Right lobe of liver (tissue), 6 donors: ENCODE measurements around the gene EMP1. TPM values are rescaled to one million over a fixed set of nuclear protein-coding genes. Genes with fewer than 3 reads are reported as not detected.

Experiments used
- ATAC-seq, 4 donors: fragments of 200-7000 bp; cut with Tn5 transposase; one replicate each; pipeline ENCODE4 v1.9.1; 2020; ENCODE audit warnings: mild to moderate bottlenecking in 4 of 4, moderate library complexity in 4 of 4
- DNase-seq, 3 donors: peaks; one replicate each; pipeline ENCODE4 v3.0.0-alpha.2; 2020
- H3K27ac ChIP-seq, 3 donors: fragments of 200-600 bp; one replicate each; pipeline ENCODE4 v1.8.0; 2022
- H3K27me3 ChIP-seq, 2 donors: fragments of 200-600 bp; one replicate each; pipeline ENCODE4 v1.8.0; 2022
- H3K36me3 ChIP-seq, 4 donors: fragments of 200-600 bp; sonication (generic) in 1 of 4; one replicate each; pipeline versions ENCODE4 v1.5.1 to v1.8.0; 2017 to 2022; ENCODE audit warnings: control low read depth in 1 of 4
- H3K4me1 ChIP-seq, 4 donors: fragments of 200-600 bp; sonication (generic) in 1 of 4; one replicate each; pipeline versions ENCODE4 v1.5.1 to v1.8.0; 2017 to 2022; ENCODE audit warnings: control low read depth in 1 of 4
- H3K4me3 ChIP-seq, 3 donors: fragments of 200-600 bp; one replicate each; pipeline ENCODE4 v1.8.0; 2022
- H3K9me3 ChIP-seq, 4 donors: fragments of 200-600 bp; sonication (generic) in 1 of 4; one replicate each; pipeline versions ENCODE4 v1.5.1 to v1.8.0; 2017 to 2022; ENCODE audit warnings: control low read depth in 1 of 4
- CTCF ChIP-seq, 4 donors: fragments of 200-600 bp in 3 of 4; fragments of 450-650 bp in 1 of 4; IDR thresholded peaks; one replicate each; pipeline versions ENCODE4 v1.5.1 to v1.8.0; 2016 to 2022; ENCODE audit warnings: antibody characterized with exemption in 4 of 4, mild to moderate bottlenecking in 2 of 4
- POLR2A ChIP-seq: fragments of 450-650 bp; IDR thresholded peaks from one replicate; pipeline ENCODE4 v1.6.1; 2017; ENCODE audit warnings: antibody characterized with exemption, mild to moderate bottlenecking
- WGBS: methylation state at CpG from one replicate; pipeline ENCODE4 v1.1.6; 2018; ENCODE audit warnings: low coverage, low lambda C conversion rate; ENCODE audit not compliant: insufficient coverage; ENCODE audit errors: missing lambda C conversion rate; 5-methylcytosine and 5-hydroxymethylcytosine counted together
- intact Hi-C, 2 donors: fragments of 100-400 bp; cut with DNase I; formaldehyde crosslinking; loops; one replicate each; pipeline versions ENCODE4 v1.11.2 to v1.14.1; 2022
- total RNA-seq, 6 experiments: library from RNA; depleted of rRNA in 2 of 6; stranded (reverse); fragments of >200 nt in 2 of 6; fragmentation: NEBNext Ultra II Directional in 3 of 6; extraction: Animal tissue kit (Norgen Biotek cat#: 25700) in 3 of 6; gene quantifications; one replicate each; pipeline versions ENCODE4 v1.1.0 to v1.2.4, GENCODE V29; 2016 to 2023
- donor health status: DM: no; HTN: yes; CAD: no.
- donor health status: DM: no; HTN: no; CAD: no.
- donor health status: DM: no; HTN: no; CAD: no.
- donor health status: DM: no; HTN: yes; CAD: no.
- donor health status: DM: no; HTN: yes; CAD: no.

EMP1 gene
- total RNA-seq, 6 experiments from 2014 or later = 3.1 to 25.0 (median 14.5) TPM

GRCh38 chr12:13175499-13175898 is 21.0 kb upstream of the EMP1 start:
- 78% methylated on average over 4 of the region's 4 CpGs for WGBS
- Histone ChIP-seq H3K36me3 (no peaks in the 10 kb centered on the region), H3K4me1 (peaks cover 0 to 19% (median 0%) of the 10 kb centered on the region in 4 donors), H3K27ac (no peak overlapping the region), H3K4me3 (no peak overlapping the region), H3K27me3 (no peaks in the 10 kb centered on the region), H3K9me3 (no peaks in the 10 kb centered on the region)
- DNase-seq (no peak), ATAC-seq (no peak)
- intact Hi-C loops = no loop called here
- TF ChIP-seq POLR2A = no peak
- no peak for TF ChIP-seq CTCF (IDR thresholded peaks at IDR 0.05)

- Histone ChIP-seq H3K27me3 (no peaks in the 10 kb centered on the region), H3K27ac (no peak overlapping the region), H3K36me3 (no peaks in the 10 kb centered on the region), H3K4me3 (no peak overlapping the region), H3K9me3 (no peaks in the 10 kb centered on the region), H3K4me1 (peaks cover 0 to 13% (median 0%) of the 10 kb centered on the region in 4 donors)
- no peak for DNase-seq
- intact Hi-C loops = no loop called here
- TF ChIP-seq CTCF (IDR thresholded peaks at IDR 0.05) = no peak
- TF ChIP-seq POLR2A = no peak
- ATAC-seq = no peak
- 81% methylated on average over 2 of the region's 4 CpGs for WGBS
Measured at GRCh38 chr12:13176256-13176655, 20.3 kb upstream of the EMP1 start.

GRCh38 chr12:13177373-13177772 is 19.2 kb upstream of the EMP1 start:
- 70% methylated on average over 4 of the region's 4 CpGs for WGBS

GRCh38 chr12:13177906-13178305 is 18.6 kb upstream of the EMP1 start:
- H3K36me3 ChIP-seq = no peaks in the 10 kb centered on the region
- H3K4me1 ChIP-seq = no peaks in the 10 kb centered on the region
- no peaks in the 10 kb centered on the region for H3K9me3 ChIP-seq
- H3K27ac ChIP-seq = no peak overlapping the region
- DNase-seq (no peak), ATAC-seq (no peak)
- WGBS = 85% methylated on average over 4 of the region's 4 CpGs
- no peak for TF ChIP-seq POLR2A
- no peak overlapping the region for H3K4me3 ChIP-seq
- H3K27me3 ChIP-seq = no peaks in the 10 kb centered on the region
- intact Hi-C loops = no loop called here

More at GRCh38 chr12:13177373-13177772, 19.2 kb upstream of the EMP1 start:
- TF ChIP-seq CTCF (IDR thresholded peaks at IDR 0.05) (no peak), POLR2A (no peak)
- no peak overlapping the region for H3K4me3 ChIP-seq
- DNase-seq (no peak), ATAC-seq (no peak)
- intact Hi-C loops = no loop called here
- peaks cover 0 to 2% (median 0%) of the 10 kb centered on the region in 4 donors for H3K4me1 ChIP-seq
- H3K9me3 ChIP-seq = no peaks in the 10 kb centered on the region
- H3K27ac ChIP-seq = no peak overlapping the region
- no peaks in the 10 kb centered on the region for H3K36me3 ChIP-seq
- H3K27me3 ChIP-seq = no peaks in the 10 kb centered on the region

GRCh38 chr12:13178568-13179210 is 17.8 kb upstream of the EMP1 start:
- DNase-seq = no peak
- Histone ChIP-seq H3K4me1 (no peaks in the 10 kb centered on the region), H3K9me3 (no peaks in the 10 kb centered on the region), H3K27ac (no peak overlapping the region), H3K4me3 (no peak overlapping the region), H3K36me3 (no peaks in the 10 kb centered on the region), H3K27me3 (no peaks in the 10 kb centered on the region)
- ATAC-seq = peak in 3 of 4 donors; percentile 28 to 43 (median 36)
- 34% methylated on average over 8 of the region's 10 CpGs for WGBS
- TF ChIP-seq POLR2A (no peak), CTCF (IDR thresholded peaks at IDR 0.05) (no peak)
- intact Hi-C loops = no loop called here
